H9 (cell line): Measurements from ENCODE around the gene ATP4A. TPM values are rescaled to one million over a fixed set of nuclear protein-coding genes. Genes with fewer than 3 reads are reported as not detected.

Experiments used
- DNase-seq: peaks from one replicate; pipeline ENCODE4 v3.0.0-alpha.2; 2017
- H2AFZ ChIP-seq: one replicate; pipeline ENCODE4 v1.6.1; 2013; ENCODE audit warnings: mild to moderate bottlenecking, low read length, control low read depth, moderate library complexity
- H2AK5ac ChIP-seq: 2 replicates; pipeline ENCODE4 v1.6.1; 2013; ENCODE audit warnings: low read length, control low read depth, mixed read lengths; ENCODE audit not compliant: insufficient read length
- H2BK120ac ChIP-seq: one replicate; pipeline ENCODE4 v1.6.1; 2013; ENCODE audit warnings: low read depth, mild to moderate bottlenecking, low read length, control low read depth, inconsistent platforms; ENCODE audit not compliant: poor library complexity, severe bottlenecking
- H2BK12ac ChIP-seq: 2 replicates; pipeline ENCODE4 v1.6.1; 2013; ENCODE audit warnings: low read length, control low read depth, mixed read lengths, low read depth; ENCODE audit not compliant: insufficient read length
- H2BK15ac ChIP-seq: 2 replicates; pipeline ENCODE4 v1.6.1; 2013; ENCODE audit warnings: low read depth, low read length, control low read depth
- H2BK20ac ChIP-seq: one replicate; pipeline ENCODE4 v1.6.1; 2013; ENCODE audit warnings: low read depth, mild to moderate bottlenecking, low read length, control low read depth, inconsistent platforms; ENCODE audit not compliant: poor library complexity, severe bottlenecking
- H2BK5ac ChIP-seq: 2 replicates; pipeline ENCODE4 v1.6.1; 2013; ENCODE audit warnings: low read length, control low read depth, mixed read lengths; ENCODE audit not compliant: insufficient read length
- H3K14ac ChIP-seq: 2 replicates; pipeline ENCODE4 v1.6.1; 2013; ENCODE audit warnings: low read length, control low read depth; ENCODE audit not compliant: insufficient read depth
- H3K18ac ChIP-seq: 2 replicates; pipeline ENCODE4 v1.6.1; 2013; ENCODE audit warnings: low read depth, mild to moderate bottlenecking, mixed read lengths, low read length, control low read depth; ENCODE audit not compliant: insufficient read length
- H3K23ac ChIP-seq: 2 replicates; pipeline ENCODE4 v1.6.1; 2013; ENCODE audit warnings: low read length, control low read depth, mixed read lengths, low read depth; ENCODE audit not compliant: insufficient read length
- H3K23me2 ChIP-seq: 2 replicates; pipeline ENCODE4 v1.6.1; 2013; ENCODE audit warnings: low read depth, mild to moderate bottlenecking, mixed read lengths, low read length, control low read depth; ENCODE audit not compliant: insufficient read length, poor library complexity, severe bottlenecking
- H3K27ac ChIP-seq: 2 replicates; pipeline ENCODE4 v1.5.1; 2013; ENCODE audit warnings: low read length, control low read depth, mixed read lengths, low read depth; ENCODE audit not compliant: insufficient read length
- H3K27me3 ChIP-seq: 2 replicates; pipeline ENCODE4 v1.6.1; 2013; ENCODE audit warnings: low read length, control low read depth, inconsistent platforms; ENCODE audit not compliant: insufficient read depth
- H3K4ac ChIP-seq: 2 replicates; pipeline ENCODE4 v1.6.1; 2013; ENCODE audit warnings: low read depth, mild to moderate bottlenecking, control low read depth, inconsistent platforms, low read length, moderate library complexity
- H3K4me1 ChIP-seq: 2 replicates; pipeline ENCODE4 v1.6.1; 2013; ENCODE audit warnings: low read length, control low read depth, inconsistent platforms; ENCODE audit not compliant: insufficient read depth
- H3K4me2 ChIP-seq: 2 replicates; pipeline ENCODE4 v1.6.1; 2013; ENCODE audit warnings: low read length, control low read depth, mixed read lengths; ENCODE audit not compliant: insufficient read length, insufficient read depth
- H3K56ac ChIP-seq: 2 replicates; pipeline ENCODE4 v1.6.1; 2013; ENCODE audit warnings: low read depth, mild to moderate bottlenecking, mixed read lengths, low read length, control low read depth; ENCODE audit not compliant: insufficient read length
- H3K79me1 ChIP-seq: 2 replicates; pipeline ENCODE4 v1.6.1; 2013; ENCODE audit warnings: low read depth, mild to moderate bottlenecking, moderate library complexity, low read length, control low read depth, inconsistent platforms; ENCODE audit not compliant: insufficient read depth, poor library complexity, severe bottlenecking
- H3K79me2 ChIP-seq: 2 replicates; pipeline ENCODE4 v1.6.1; 2013; ENCODE audit warnings: low read length, control low read depth, inconsistent platforms; ENCODE audit not compliant: insufficient read depth
- H3K9ac ChIP-seq: 2 replicates; pipeline ENCODE4 v1.6.1; 2013; ENCODE audit warnings: low read length, control low read depth, mixed read lengths; ENCODE audit not compliant: insufficient read length; ENCODE audit errors: extremely low read depth
- H3K9me3 ChIP-seq: one replicate; pipeline ENCODE4 v1.6.1; 2013; ENCODE audit warnings: low read depth, low read length, inconsistent platforms; ENCODE audit not compliant: control insufficient read depth
- H3T11ph ChIP-seq: one replicate; pipeline ENCODE4 v1.6.1; 2013; ENCODE audit warnings: mild to moderate bottlenecking, low read length, control low read depth, inconsistent platforms
- H4K20me1 ChIP-seq: one replicate; pipeline ENCODE4 v1.6.1; 2013; ENCODE audit not compliant: control insufficient read depth, insufficient read length, insufficient read depth
- H4K5ac ChIP-seq: 2 replicates; pipeline ENCODE4 v1.6.1; 2013; ENCODE audit warnings: low read depth, mild to moderate bottlenecking, mixed read lengths, low read length, control low read depth; ENCODE audit not compliant: insufficient read length
- H4K8ac ChIP-seq: replicated peaks from 2 replicates; pipeline ENCODE4 v1.6.1; 2013; ENCODE audit warnings: low read length, control low read depth, mixed read lengths, low read depth; ENCODE audit not compliant: insufficient read length
- H4K91ac ChIP-seq: 2 replicates; pipeline ENCODE4 v1.6.1; 2013; ENCODE audit warnings: low read depth, mild to moderate bottlenecking, moderate library complexity, mixed read lengths, low read length, control low read depth; ENCODE audit not compliant: insufficient read length
- H3K27ac Mint-ChIP-seq, 3 experiments: 2 replicates in 2 of 3; 3 replicates in 1 of 3; pipeline ENCODE4 v1.8.0; 2020 to 2021; ENCODE audit warnings: mixed read lengths in 3 of 3, mild to moderate bottlenecking in 1 of 3, moderate library complexity in 1 of 3
- H3K27me3 Mint-ChIP-seq: 2 replicates; pipeline ENCODE4 v1.8.0; 2021; ENCODE audit warnings: low read depth, mild to moderate bottlenecking, moderate library complexity, mixed read lengths
- H3K36me3 Mint-ChIP-seq, 3 experiments: 2 replicates in 2 of 3; 3 replicates in 1 of 3; pipeline ENCODE4 v1.8.0; 2020 to 2021; ENCODE audit warnings: low read depth in 3 of 3, mixed read lengths in 3 of 3; ENCODE audit not compliant: insufficient read depth in 1 of 3
- H3K4me1 Mint-ChIP-seq, 2 experiments: 2 replicates each; pipeline ENCODE4 v1.8.0; 2020; ENCODE audit warnings: mixed read lengths in 2 of 2
- H3K4me3 Mint-ChIP-seq, 2 experiments: 2 replicates in 1 of 2; 3 replicates in 1 of 2; pipeline ENCODE4 v1.8.0; 2020 to 2021; ENCODE audit warnings: mild to moderate bottlenecking in 2 of 2, mixed read lengths in 2 of 2, moderate library complexity in 1 of 2
- H3K9me3 Mint-ChIP-seq, 2 experiments: 2 replicates in 1 of 2; 3 replicates in 1 of 2; pipeline ENCODE4 v1.8.0; 2020; ENCODE audit warnings: mild to moderate bottlenecking in 2 of 2, mixed read lengths in 2 of 2, moderate library complexity in 1 of 2
- WGBS: extraction: QIAGEN DNeasy Blood & Tissue Kit; methylation state at CpG from one replicate; pipeline ENCODE4 v1.1.7; 2013; ENCODE audit warnings: missing lambda C conversion rate, low lambda C conversion rate, mixed read lengths; ENCODE audit not compliant: insufficient read length; ENCODE audit errors: extremely low coverage; 5-methylcytosine and 5-hydroxymethylcytosine counted together
- total RNA-seq: library from RNA; stranded (reverse); gene quantifications from 2 replicates; pipeline ENCODE4 v1.2.1, GENCODE V29; 2021
- TF ChIP-seq, protein P1 (sequence below): fragments of 200-600 bp; sonication (generic); conservative IDR thresholded peaks from 3 replicates; pipeline ENCODE4 v1.8.0; 2021; ENCODE audit warnings: antibody characterized with exemption, mild to moderate bottlenecking

The ATP4A gene
- total RNA-seq, 1 experiment from 2014 or later: 0.24 TPM

DNA sequence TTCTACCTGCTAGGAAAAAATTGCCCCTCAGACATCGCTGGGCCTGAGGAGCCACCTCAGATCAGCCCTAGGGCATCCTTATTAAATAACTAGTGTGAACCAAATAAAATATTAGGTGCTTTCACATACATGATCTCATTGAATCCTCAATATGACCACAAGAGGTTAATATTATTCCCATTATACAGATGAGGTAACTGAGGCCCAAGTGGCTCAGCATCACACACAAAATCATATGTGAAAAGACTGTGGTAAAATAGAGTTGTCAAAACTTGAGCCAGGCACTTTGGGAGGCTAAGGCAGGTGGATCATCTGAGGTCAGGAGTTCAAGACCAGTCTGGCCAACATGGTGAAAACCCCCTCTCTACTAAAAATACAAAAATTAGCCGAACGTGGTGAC lies 47.1 kb downstream of the ATP4A start:
- Mint-ChIP-seq H3K4me1 (peaks cover 18 to 35% of the 10 kb centered on the region in 2 experiments), H3K27me3 (peaks cover 37% of the 10 kb centered on the region), H3K27ac (no peak overlapping the region), H3K4me3 (no peak overlapping the region), H3K36me3 (no peaks in the 10 kb centered on the region; a peak in 1 of 7 replicates), H3K9me3 (no peaks in the 10 kb centered on the region; a peak in 1 of 5 replicates)
- no peak overlapping the region for H3K18ac ChIP-seq
- no peak overlapping the region for H2BK12ac ChIP-seq
- H2AFZ ChIP-seq: no peak overlapping the region
- H3K9me3 ChIP-seq: no peaks in the 10 kb centered on the region
- H4K5ac ChIP-seq: no peak overlapping the region
- no peaks in the 10 kb centered on the region for H3K4me1 ChIP-seq
- no peak overlapping the region for H3K4me2 ChIP-seq
- H3K79me1 ChIP-seq: no peaks in the 10 kb centered on the region
- no peaks in the 10 kb centered on the region for H4K20me1 ChIP-seq
- H3K14ac ChIP-seq: no peak overlapping the region
- H3K4ac ChIP-seq: no peak overlapping the region
- H3T11ph ChIP-seq: no peak overlapping the region
- no peak overlapping the region for H2BK15ac ChIP-seq
- H2AK5ac ChIP-seq: no peak overlapping the region
- no peak overlapping the region for H3K56ac ChIP-seq
- no peak overlapping the region for H3K23ac ChIP-seq
- no CpG with 5 or more reads among the region's 3 CpGs for WGBS
- TF ChIP-seq, protein P1, sequence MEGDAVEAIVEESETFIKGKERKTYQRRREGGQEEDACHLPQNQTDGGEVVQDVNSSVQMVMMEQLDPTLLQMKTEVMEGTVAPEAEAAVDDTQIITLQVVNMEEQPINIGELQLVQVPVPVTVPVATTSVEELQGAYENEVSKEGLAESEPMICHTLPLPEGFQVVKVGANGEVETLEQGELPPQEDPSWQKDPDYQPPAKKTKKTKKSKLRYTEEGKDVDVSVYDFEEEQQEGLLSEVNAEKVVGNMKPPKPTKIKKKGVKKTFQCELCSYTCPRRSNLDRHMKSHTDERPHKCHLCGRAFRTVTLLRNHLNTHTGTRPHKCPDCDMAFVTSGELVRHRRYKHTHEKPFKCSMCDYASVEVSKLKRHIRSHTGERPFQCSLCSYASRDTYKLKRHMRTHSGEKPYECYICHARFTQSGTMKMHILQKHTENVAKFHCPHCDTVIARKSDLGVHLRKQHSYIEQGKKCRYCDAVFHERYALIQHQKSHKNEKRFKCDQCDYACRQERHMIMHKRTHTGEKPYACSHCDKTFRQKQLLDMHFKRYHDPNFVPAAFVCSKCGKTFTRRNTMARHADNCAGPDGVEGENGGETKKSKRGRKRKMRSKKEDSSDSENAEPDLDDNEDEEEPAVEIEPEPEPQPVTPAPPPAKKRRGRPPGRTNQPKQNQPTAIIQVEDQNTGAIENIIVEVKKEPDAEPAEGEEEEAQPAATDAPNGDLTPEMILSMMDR: no peak
- H3K9ac ChIP-seq: no peak overlapping the region
- no peak overlapping the region for H2BK120ac ChIP-seq
- H4K8ac ChIP-seq: no peak overlapping the region
- peaks cover 4% of the 10 kb centered on the region for H3K23me2 ChIP-seq
- no peak overlapping the region for H3K27ac ChIP-seq
- no peaks in the 10 kb centered on the region; the same call in none of the 2 replicates for H3K27me3 ChIP-seq
- no peaks in the 10 kb centered on the region for H3K79me2 ChIP-seq
- DNase-seq: no peak
- H2BK5ac ChIP-seq: no peak overlapping the region
- no peak overlapping the region for H4K91ac ChIP-seq
- no peak overlapping the region for H2BK20ac ChIP-seq
